GM12878 (cell line): ENCODE data around the gene SRGAP1. TPM values are rescaled to one million over a fixed set of nuclear protein-coding genes. Genes with fewer than 3 reads are reported as not detected.

Experiments used
- ATAC-seq: fragments of 200-7000 bp; cut with Tn5 transposase; 3 replicates; pipeline ENCODE4 v1.9.1; 2020; ENCODE audit warnings: mild to moderate bottlenecking, moderate library complexity
- BruUV-seq: library from RNA; stranded (reverse); fragments of 400-500 nt; replicated peaks from 2 replicates; lab custom pipeline; 2021; lab: Mats Ljungman, UMichigan
- CTCF ChIA-PET: fragments of 300-600 bp; sonication (Branson Sonifier 250); formaldehyde crosslinking; extraction: SDS; loops from one replicate; lab custom pipeline; 2021; ENCODE audit warnings: inconsistent platforms; lab: Yijun Ruan, JAX
- POLR2A ChIA-PET: fragments of 350-600 bp; formaldehyde crosslinking; extraction: SDS; loops from one replicate; lab custom pipeline; 2021; ENCODE audit warnings: inconsistent platforms; lab: Charles Lee
- RAD21 ChIA-PET: fragments of 300-600 bp; sonication (Branson Sonifier 250); formaldehyde crosslinking; loops from one replicate; lab custom pipeline; 2023; ENCODE audit warnings: antibody characterized with exemption; ENCODE audit not compliant: unreplicated experiment; lab: Charles Lee
- SMC1A ChIA-PET: fragments of 300-600 bp; sonication (Branson Sonifier 250); formaldehyde crosslinking; loops from one replicate; lab custom pipeline; 2023; ENCODE audit not compliant: unreplicated experiment, uncharacterized antibody; lab: Charles Lee
- DNase-seq: peaks from one replicate; pipeline ENCODE4 v3.0.0-alpha.2; 2011; ENCODE audit warnings: low read depth, low spot score
- FAIRE-seq: peaks from 3 replicates; lab custom pipeline; 2011; peaks lifted over from hg19 to GRCh38; lab: Jason Lieb, UNC
- H2AFZ ChIP-seq: 2 replicates; pipeline ENCODE4 v1.6.0; 2011; ENCODE audit warnings: low read depth, low read length, control low read depth; ENCODE audit not compliant: control insufficient read depth
- H3K27ac ChIP-seq: 2 replicates; pipeline ENCODE4 v1.5.1; 2011; ENCODE audit warnings: control low read depth; ENCODE audit not compliant: control insufficient read depth, insufficient read depth
- H3K27me3 ChIP-seq, 2 experiments: replicated peaks in 1 of 2; 2 replicates each; pipeline versions ENCODE4 v1.6.0 to v1.6.1; 2011; ENCODE audit warnings: low read length in 1 of 2; ENCODE audit not compliant: control insufficient read depth in 2 of 2, insufficient read depth in 2 of 2
- H3K36me3 ChIP-seq, 2 experiments: 2 replicates each; pipeline ENCODE4 v1.5.1; 2011; ENCODE audit warnings: low read length in 1 of 2; ENCODE audit not compliant: control insufficient read depth in 2 of 2, insufficient read depth in 2 of 2
- H3K4me1 ChIP-seq: 2 replicates; pipeline ENCODE4 v1.6.1; 2011; ENCODE audit warnings: mild to moderate bottlenecking, low read length, moderate library complexity, mixed read lengths; ENCODE audit not compliant: control insufficient read depth, insufficient read depth
- H3K4me2 ChIP-seq: 2 replicates; pipeline ENCODE4 v1.6.0; 2011; ENCODE audit warnings: control low read depth; ENCODE audit not compliant: control insufficient read depth, insufficient read depth
- H3K4me3 ChIP-seq: fragments of 200-600 bp; sonication (generic); 2 replicates; pipeline ENCODE4 v1.5.1; 2016
- H3K79me2 ChIP-seq: 2 replicates; pipeline ENCODE4 v1.6.0; 2011; ENCODE audit warnings: low read length; ENCODE audit not compliant: control insufficient read depth, insufficient read depth
- H3K9ac ChIP-seq: 2 replicates; pipeline ENCODE4 v1.8.0; 2011; ENCODE audit warnings: low read length, control low read depth, mixed read lengths; ENCODE audit not compliant: control insufficient read depth, insufficient read depth
- H3K9me3 ChIP-seq: replicated peaks from 3 replicates; pipeline ENCODE4 v1.5.1; 2011; ENCODE audit warnings: mild to moderate bottlenecking, low read length; ENCODE audit not compliant: control insufficient read depth, insufficient read depth
- H4K20me1 ChIP-seq: 2 replicates; pipeline ENCODE4 v1.6.0; 2011; ENCODE audit not compliant: control insufficient read depth, insufficient read depth
- BCL3 ChIP-seq: IDR thresholded peaks from 2 replicates; pipeline ENCODE4 v1.6.1; 2011; ENCODE audit warnings: borderline replicate concordance, low read depth, mild to moderate bottlenecking, moderate library complexity, low read length; ENCODE audit not compliant: insufficient read depth, poor library complexity, severe bottlenecking
- BRCA1 ChIP-seq: IDR thresholded peaks from 2 replicates; pipeline ENCODE4 v1.6.1; 2011; ENCODE audit warnings: low read depth, low read length, improper control_type of control experiment
- CBX5 ChIP-seq: sonication (generic); IDR thresholded peaks from 2 replicates; pipeline ENCODE4 v1.6.1; 2016; ENCODE audit warnings: low read depth, moderate library complexity, mild to moderate bottlenecking, inconsistent platforms
- E2F4 ChIP-seq: IDR thresholded peaks from 2 replicates; pipeline ENCODE4 v1.6.1; 2012; ENCODE audit warnings: low read depth, low read length, improper control_type of control experiment
- ETV6 ChIP-seq, 2 experiments: fragments of 450-650 bp in 1 of 2; IDR thresholded peaks in 1 of 2; conservative IDR thresholded peaks in 1 of 2; 2 replicates each; pipeline ENCODE4 v1.6.1; 2014; ENCODE audit warnings: antibody characterized with exemption in 1 of 2, borderline replicate concordance in 1 of 2, low read depth in 1 of 2, mild to moderate bottlenecking in 1 of 2, moderate library complexity in 1 of 2
- HDAC6 ChIP-seq: fragments of 200-600 bp; sonication (generic); IDR thresholded peaks from one replicate; pipeline ENCODE4 v1.8.0; 2017; ENCODE audit warnings: antibody characterized with exemption; ENCODE audit not compliant: unreplicated experiment
- KDM1A ChIP-seq: fragments of 200-600 bp; sonication (generic); IDR thresholded peaks from 2 replicates; pipeline ENCODE4 v1.6.1; 2016; ENCODE audit warnings: borderline replicate concordance
- KLF5 ChIP-seq: fragments of 450-650 bp; IDR thresholded peaks from 2 replicates; pipeline ENCODE4 v1.6.1; 2014; ENCODE audit warnings: mild to moderate bottlenecking; ENCODE audit not compliant: partially characterized antibody
- MXI1 ChIP-seq: fragments of 150-350 bp; IDR thresholded peaks from 2 replicates; pipeline ENCODE4 v1.6.1; 2011; ENCODE audit warnings: low read depth, mild to moderate bottlenecking, inconsistent platforms, low read length, improper control_type of control experiment
- RELB ChIP-seq: fragments of 450-650 bp; IDR thresholded peaks from 2 replicates; pipeline ENCODE4 v1.6.1; 2017; ENCODE audit warnings: low read depth, mild to moderate bottlenecking, moderate library complexity
- RUNX3 ChIP-seq: IDR thresholded peaks from 2 replicates; pipeline ENCODE4 v1.6.1; 2012; ENCODE audit warnings: low read length, inconsistent platforms
- SKIL ChIP-seq: fragments of 450-650 bp; IDR thresholded peaks from 2 replicates; pipeline ENCODE4 v1.6.1; 2017; ENCODE audit warnings: mild to moderate bottlenecking, low read depth, inconsistent platforms; ENCODE audit not compliant: poor library complexity, severe bottlenecking
- SMAD1 ChIP-seq: fragments of 450-650 bp; IDR thresholded peaks from 2 replicates; pipeline ENCODE4 v1.6.1; 2018; ENCODE audit warnings: mild to moderate bottlenecking, low read depth; ENCODE audit not compliant: partially characterized antibody
- TCF7 ChIP-seq: IDR thresholded peaks from 2 replicates; pipeline ENCODE4 v1.6.1; 2014; ENCODE audit warnings: antibody characterized with exemption, borderline replicate concordance
- ZZZ3 ChIP-seq: IDR thresholded peaks from 2 replicates; pipeline ENCODE4 v1.6.1; 2011; ENCODE audit warnings: low read depth; ENCODE audit not compliant: control insufficient read depth, insufficient read length
- WGBS: methylation state at CpG from one replicate; pipeline ENCODE4 v1.1.6; 2016; ENCODE audit warnings: low lambda C conversion rate; ENCODE audit not compliant: insufficient replicate concordance, insufficient coverage; ENCODE audit errors: missing lambda C conversion rate; 5-methylcytosine and 5-hydroxymethylcytosine counted together
- in situ Hi-C: fragments of 300-500 bp; cut with MboI; formaldehyde crosslinking; loops from 9 replicates; pipeline ENCODE4 v1.14.3; 2018; ENCODE audit warnings: mixed read lengths
- intact Hi-C: fragments of 100-400 bp; cut with micrococcal nuclease; formaldehyde crosslinking; loops from one replicate; pipeline ENCODE4 v1.14.2; 2022; ENCODE audit not compliant: unreplicated experiment
- polyA plus RNA-seq, 11 experiments: library from polyadenylated mRNA; depleted of rRNA in 4 of 11; unstranded in 6 of 11; stranded (reverse) in 5 of 11; fragments of >200 nt; fragmentation: Nextera tagmentation in 4 of 11; fragmentation: Illumina TruSeq in 1 of 11; extraction: Ambion mirVana in 4 of 11; extraction: Trizol in 1 of 11; gene quantifications; 1 replicate in 1 of 11; 2 replicates in 10 of 11; pipeline versions ENCODE4 v1.2.1 to v1.2.3, GENCODE V29; 2011 to 2016; ENCODE audit warnings: inconsistent platforms in 2 of 11, missing spikeins in 2 of 11, low read depth in 1 of 11
- total RNA-seq, 4 experiments: library from RNA; depleted of rRNA in 3 of 4; stranded (reverse); fragments of >200 nt in 3 of 4; fragmentation: Illumina TruSeq in 1 of 4; extraction: Trizol in 1 of 4; gene quantifications; 2 replicates each; pipeline versions ENCODE4 v1.2.1 to v1.2.3, GENCODE V29; 2013 to 2021

SRGAP1 gene
- total and polyA plus RNA-seq, 10 of the 15 experiments (the other 5 are each of a cell fraction or from before 2014, with no cell fraction given): 0.16 to 0.85 (median 0.46) TPM

GRCh38 chr12:64006211-64006825 is 161.8 kb downstream of the SRGAP1 start (continued):
- no peak for TF ChIP-seq SKIL
- no peak for TF ChIP-seq ZZZ3
- no peak for TF ChIP-seq TCF7
- no peak for TF ChIP-seq E2F4
- no peak for TF ChIP-seq KDM1A

- 48% methylated on average over 2 of the region's 2 CpGs for WGBS
- no peak overlapping the region for H2AFZ ChIP-seq
- H3K27me3 ChIP-seq: no peaks in the 10 kb centered on the region
- ATAC-seq: no peak
- no peaks in the 10 kb centered on the region for H4K20me1 ChIP-seq
- CTCF ChIA-PET: interaction anchor here (1.4 kb wide), 1 partner anchor 250 kb away, joined by 3 read pairs; no protein-coding TSS in a partner anchor
- RAD21 ChIA-PET: no interaction called here
- H3K27ac ChIP-seq: no peak overlapping the region
- H3K4me1 ChIP-seq: no peaks in the 10 kb centered on the region; the same call in 1 of the 2 replicates
- TF ChIP-seq CBX5 (no peak), KLF5 (no peak), HDAC6 (no peak), ETV6 (conservative IDR thresholded peaks at IDR 0.05 in 1 of 2, IDR thresholded peaks at IDR 0.05 in 1 of 2; ENCODE audit: borderline replicate concordance in 1 of 2, low read depth in 1 of 2) (no peak), BCL3 (no peak), MXI1 (no peak), SMAD1 (no peak), RUNX3 (no peak), RELB (no peak), BRCA1 (no peak)
- no peaks in the 10 kb centered on the region for H3K36me3 ChIP-seq
- H3K9me3 ChIP-seq: no peaks in the 10 kb centered on the region
- intact Hi-C loops: no loop called here
- H3K4me2 ChIP-seq: no peak overlapping the region
- no peak for DNase-seq
- H3K79me2 ChIP-seq: no peaks in the 10 kb centered on the region
- SMC1A ChIA-PET: interaction anchor here (1.1 to 3.0 kb wide), 3 partner anchors 8 to 102 kb away, joined by 4 to 11 read pairs (median 4); no protein-coding TSS in a partner anchor
- in situ Hi-C loops: no loop called here
- no peak overlapping the region for H3K9ac ChIP-seq
- no peak for FAIRE-seq
- no TSS peak for BruUV-seq
- no peak overlapping the region for H3K4me3 ChIP-seq
- POLR2A ChIA-PET: no interaction called here
These were observed 163.4 kb downstream of the SRGAP1 start for GRCh38 chr12:64007853-64008252.
